ENCODE data around the gene UST.

Gene UST

GRCh38 chr6:148962854-148963515 lies 216.2 kb downstream of the UST start:
- Histone ChIP-seq H3K27me3 (replicated peaks) (no peaks in the 10 kb centered on the region), H3K4me3 (ENCODE audit: low read depth, low read length) (no peak overlapping the region), H3K36me3 (replicated peaks) (no peaks in the 10 kb centered on the region), H3K27ac (no peak overlapping the region)
- TF ChIP-seq, protein P1, sequence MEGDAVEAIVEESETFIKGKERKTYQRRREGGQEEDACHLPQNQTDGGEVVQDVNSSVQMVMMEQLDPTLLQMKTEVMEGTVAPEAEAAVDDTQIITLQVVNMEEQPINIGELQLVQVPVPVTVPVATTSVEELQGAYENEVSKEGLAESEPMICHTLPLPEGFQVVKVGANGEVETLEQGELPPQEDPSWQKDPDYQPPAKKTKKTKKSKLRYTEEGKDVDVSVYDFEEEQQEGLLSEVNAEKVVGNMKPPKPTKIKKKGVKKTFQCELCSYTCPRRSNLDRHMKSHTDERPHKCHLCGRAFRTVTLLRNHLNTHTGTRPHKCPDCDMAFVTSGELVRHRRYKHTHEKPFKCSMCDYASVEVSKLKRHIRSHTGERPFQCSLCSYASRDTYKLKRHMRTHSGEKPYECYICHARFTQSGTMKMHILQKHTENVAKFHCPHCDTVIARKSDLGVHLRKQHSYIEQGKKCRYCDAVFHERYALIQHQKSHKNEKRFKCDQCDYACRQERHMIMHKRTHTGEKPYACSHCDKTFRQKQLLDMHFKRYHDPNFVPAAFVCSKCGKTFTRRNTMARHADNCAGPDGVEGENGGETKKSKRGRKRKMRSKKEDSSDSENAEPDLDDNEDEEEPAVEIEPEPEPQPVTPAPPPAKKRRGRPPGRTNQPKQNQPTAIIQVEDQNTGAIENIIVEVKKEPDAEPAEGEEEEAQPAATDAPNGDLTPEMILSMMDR (IDR thresholded peaks at IDR 0.05; ENCODE audit: low read depth, low read length, missing control alignments) = no peak
- in situ Hi-C loops (cut with HindIII; ENCODE audit: low pct_ligation_motif_present, low sequenced_read_pairs) = no loop called here
- DNase-seq = no peak

- in situ Hi-C loops (cut with HindIII; ENCODE audit: low pct_ligation_motif_present, low sequenced_read_pairs) = no loop called here
- H3K4me3 ChIP-seq (ENCODE audit: low read depth, low read length) = no peak overlapping the region
- no peaks in the 10 kb centered on the region for H3K36me3 ChIP-seq (replicated peaks)
- DNase-seq = no peak
- no peak overlapping the region for H3K27ac ChIP-seq
- H3K27me3 ChIP-seq (replicated peaks) = no peaks in the 10 kb centered on the region
- TF ChIP-seq, protein P1 (IDR thresholded peaks at IDR 0.05; ENCODE audit: low read depth, low read length, missing control alignments) = no peak
Observed at GRCh38 chr6:148963738-148964137, 216.9 kb downstream of the UST start.

DNA sequence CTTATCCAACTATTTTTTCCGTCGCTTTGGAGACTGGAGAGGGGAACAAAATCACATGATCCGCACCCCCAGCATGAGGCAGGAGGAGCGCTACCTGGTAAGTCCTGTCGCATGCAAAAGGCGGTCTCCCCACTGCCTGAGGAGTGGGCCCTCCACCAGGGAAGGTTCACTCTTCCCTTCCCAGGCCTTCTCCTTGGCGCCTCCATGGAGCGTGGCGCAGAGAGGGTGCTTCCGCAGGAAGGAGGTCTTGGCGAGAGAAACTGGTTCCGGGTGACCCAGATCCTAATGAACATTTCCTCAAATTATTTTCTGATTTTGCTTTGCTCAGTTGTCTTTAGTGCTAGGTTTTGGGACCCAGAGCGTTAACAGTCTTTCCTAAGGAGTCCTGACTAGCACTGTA lies 217.6 kb downstream of the UST start:
- Histone ChIP-seq H3K4me3 (ENCODE audit: low read depth, low read length) (no peak overlapping the region), H3K27ac (no peak overlapping the region), H3K27me3 (replicated peaks) (no peaks in the 10 kb centered on the region), H3K36me3 (replicated peaks) (no peaks in the 10 kb centered on the region)
- no peak for DNase-seq
- TF ChIP-seq, protein P1 (IDR thresholded peaks at IDR 0.05; ENCODE audit: low read depth, low read length, missing control alignments) = no peak
- in situ Hi-C loops (cut with HindIII; ENCODE audit: low pct_ligation_motif_present, low sequenced_read_pairs) = no loop called here

DNA sequence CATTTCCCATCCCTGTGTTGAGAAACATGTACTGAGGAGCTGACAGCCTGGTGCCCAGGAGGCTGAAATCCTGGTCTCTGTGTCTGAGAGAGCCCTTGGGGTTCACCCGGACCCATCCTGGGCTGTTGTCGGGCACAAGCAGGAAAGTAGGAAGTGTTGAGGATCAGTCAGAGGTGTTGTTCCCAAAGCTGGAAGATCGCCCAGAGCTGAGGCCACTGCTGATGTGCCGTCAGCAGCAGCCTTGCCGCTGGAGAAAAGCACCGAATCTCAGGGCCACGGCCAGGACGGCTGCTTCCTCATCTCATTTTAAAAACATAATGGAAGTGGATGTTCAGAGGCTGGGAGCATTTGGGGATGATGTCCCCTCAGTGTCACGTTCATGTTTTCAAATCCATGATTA lies 218.5 kb downstream of the UST start:
- no peak for DNase-seq
- no peak overlapping the region for H3K4me3 ChIP-seq (ENCODE audit: low read depth, low read length)
- in situ Hi-C loops (cut with HindIII; ENCODE audit: low pct_ligation_motif_present, low sequenced_read_pairs) = no loop called here
- H3K27ac ChIP-seq = no peak overlapping the region
- no peaks in the 10 kb centered on the region for H3K27me3 ChIP-seq (replicated peaks)
- H3K36me3 ChIP-seq (replicated peaks) = no peaks in the 10 kb centered on the region
- TF ChIP-seq, protein P1 (IDR thresholded peaks at IDR 0.05; ENCODE audit: low read depth, low read length, missing control alignments) = no peak

DNA sequence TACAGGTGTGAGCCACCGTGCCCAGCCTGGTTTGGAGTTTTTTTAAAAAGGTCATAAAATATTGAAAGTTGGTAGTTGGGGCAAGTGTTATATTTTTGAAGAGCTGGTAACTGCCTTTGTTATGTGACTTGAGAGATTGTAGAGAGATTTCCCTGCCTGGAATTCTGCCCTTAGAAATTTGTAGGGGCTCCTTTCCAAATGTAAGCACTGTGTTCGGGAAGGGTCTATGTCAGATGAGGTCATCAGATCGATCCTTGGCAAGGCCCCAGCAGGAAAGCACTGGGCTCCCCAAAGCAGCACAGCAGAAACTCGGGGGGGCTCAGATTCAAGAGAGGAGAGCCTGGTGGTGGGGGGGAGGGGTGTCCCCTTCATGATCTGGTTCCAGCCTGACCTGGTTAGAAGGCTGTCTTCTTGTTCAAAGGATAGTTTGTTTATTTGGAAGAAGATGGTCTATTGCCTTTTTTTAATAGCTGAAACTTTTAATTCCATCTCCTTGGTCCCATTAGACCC lies 220.2 kb downstream of the UST start:
- TF ChIP-seq, protein P1 (IDR thresholded peaks at IDR 0.05; ENCODE audit: low read depth, low read length, missing control alignments) = no peak
- in situ Hi-C loops (cut with HindIII; ENCODE audit: low pct_ligation_motif_present, low sequenced_read_pairs) = no loop called here
- no peak overlapping the region for H3K4me3 ChIP-seq (ENCODE audit: low read depth, low read length)

DNA sequence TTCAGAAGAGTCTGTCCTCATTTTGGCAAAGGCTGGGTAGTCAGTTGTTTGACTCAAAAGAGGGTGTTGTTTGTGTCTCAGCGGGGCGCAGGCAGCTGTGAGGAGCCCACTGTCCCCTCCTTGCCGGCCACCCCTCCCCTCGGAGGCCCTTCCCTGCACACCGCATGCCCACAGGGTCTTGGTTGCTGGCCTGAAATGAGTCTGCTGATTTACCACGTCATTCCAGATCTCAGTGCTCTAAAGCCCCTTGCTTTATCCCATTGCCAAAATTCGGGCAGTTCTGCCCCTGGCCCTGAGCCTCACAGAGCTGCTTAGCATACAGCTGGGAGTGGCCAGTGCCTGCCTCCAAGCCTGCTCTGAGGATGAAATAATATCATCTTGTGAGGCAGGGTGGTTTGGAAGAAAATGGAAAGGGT lies 220.7 kb downstream of the UST start:
- in situ Hi-C loops (cut with HindIII; ENCODE audit: low pct_ligation_motif_present, low sequenced_read_pairs) = no loop called here
- H3K27me3 ChIP-seq (replicated peaks) = no peaks in the 10 kb centered on the region
- H3K4me3 ChIP-seq (ENCODE audit: low read depth, low read length) = no peak overlapping the region
- TF ChIP-seq, protein P1 (IDR thresholded peaks at IDR 0.05; ENCODE audit: low read depth, low read length, missing control alignments) = no peak
- no peaks in the 10 kb centered on the region for H3K36me3 ChIP-seq (replicated peaks)
- DNase-seq = no peak
- no peak overlapping the region for H3K27ac ChIP-seq

More for the DNA sequence above, 220.2 kb downstream of the UST start:
- H3K27me3 ChIP-seq (replicated peaks) = no peaks in the 10 kb centered on the region
- DNase-seq = no peak
- no peaks in the 10 kb centered on the region for H3K36me3 ChIP-seq (replicated peaks)
- H3K27ac ChIP-seq = no peak overlapping the region
